GM21367 (cell line): ENCODE results near the gene UBE2Q1.
"Not testable (repeated sequence)": the region's sequence is repeated elsewhere in the genome, so short reads cannot be mapped to it uniquely, and the experiment has no call there.

Experiments used
- ATAC-seq: cut with Tn5 transposase; IDR thresholded peaks from one replicate; pipeline ENCODE4 v1.9.1; 2021; ENCODE audit not compliant: unreplicated experiment

Gene UBE2Q1

GRCh38 chr1:154551474-154551873 is 7.0 kb downstream of the UBE2Q1 start:
- no peak for ATAC-seq

- ATAC-seq = no peak
Observed at GRCh38 chr1:154550657-154551056, 7.8 kb downstream of the UBE2Q1 start.

GRCh38 chr1:154550070-154550469 is 8.4 kb downstream of the UBE2Q1 start:
- ATAC-seq = no peak

DNA sequence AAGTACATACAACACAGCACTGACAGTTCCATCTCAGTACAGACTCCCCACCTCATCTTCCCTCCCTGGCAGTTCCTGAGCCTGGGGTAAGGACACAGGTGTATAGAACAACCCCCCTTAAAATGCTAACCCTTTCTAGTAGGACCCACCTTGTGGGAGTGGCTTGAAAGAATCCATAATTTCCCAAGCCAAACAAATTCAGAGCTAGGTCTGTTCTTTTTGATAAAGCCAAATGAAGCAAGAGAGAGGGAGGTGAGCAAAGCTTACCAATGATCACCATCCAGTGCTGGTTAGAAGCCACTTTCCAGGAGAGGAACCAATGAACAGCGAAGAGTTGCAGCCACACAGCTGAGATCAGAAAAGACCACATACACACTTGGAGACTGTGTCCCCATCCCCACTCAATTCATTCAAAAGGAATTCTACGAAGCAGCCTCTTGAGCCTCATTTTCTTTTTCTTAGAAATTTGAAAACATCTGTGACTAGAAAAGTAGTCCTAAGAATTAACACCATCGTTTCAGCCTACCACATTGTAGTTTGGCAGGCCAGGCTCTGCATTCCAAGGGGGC is 9.2 kb downstream of the UBE2Q1 start:
- no peak for ATAC-seq

DNA sequence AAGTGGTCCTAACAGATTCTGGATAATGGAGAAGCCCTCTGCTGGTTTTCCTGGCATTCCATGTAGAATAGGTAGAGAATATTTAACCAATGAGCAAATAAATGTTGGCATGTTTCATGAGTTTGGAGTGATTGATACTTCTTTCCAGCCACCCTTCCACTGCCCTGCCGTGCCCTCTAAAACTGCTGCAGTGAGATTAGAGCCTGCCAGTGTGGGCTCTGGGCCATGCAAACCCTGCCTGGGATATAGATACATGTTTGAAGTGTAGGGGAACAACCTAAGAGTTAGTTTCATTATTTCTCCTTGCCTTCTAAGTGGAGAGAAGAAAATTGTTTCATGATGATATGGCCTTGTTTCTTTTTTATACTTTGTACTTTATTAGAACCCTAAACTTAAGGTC is 10.4 kb downstream of the UBE2Q1 start:
- no peak for ATAC-seq

DNA sequence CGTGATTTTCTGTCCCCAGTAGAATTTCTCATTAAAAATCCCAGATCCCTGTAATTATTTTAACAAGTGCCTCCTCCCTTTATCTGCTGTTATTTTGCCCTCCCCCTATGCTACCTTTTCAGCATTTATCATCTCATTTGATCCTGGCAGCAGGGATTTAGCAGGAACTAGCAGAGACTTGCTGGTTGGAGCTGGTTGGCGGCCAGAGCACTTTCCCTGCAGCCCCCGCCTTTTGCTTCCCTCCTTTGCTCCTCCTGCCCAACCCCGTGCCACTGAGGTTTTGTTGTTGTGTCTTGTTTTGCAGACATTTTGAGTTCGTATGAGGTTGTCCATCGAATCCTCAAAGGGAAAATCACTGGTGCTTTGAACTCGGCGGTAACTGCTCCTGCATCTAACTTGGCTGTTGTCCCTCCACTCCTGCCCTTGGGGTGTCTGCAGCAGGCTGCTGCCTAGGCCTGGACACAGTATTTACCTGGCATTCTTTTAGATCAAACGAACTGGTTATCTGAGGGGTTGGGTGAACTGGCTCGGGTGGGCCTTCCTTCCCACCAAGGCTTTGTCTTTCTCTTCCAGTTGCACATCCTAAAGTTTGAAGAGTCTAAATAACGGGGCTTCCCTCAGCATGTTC is 11.2 kb downstream of the UBE2Q1 start:
- no peak for ATAC-seq

- ATAC-seq = no peak
Observed at GRCh38 chr1:154546264-154547063, 12.0 kb downstream of the UBE2Q1 start.

DNA sequence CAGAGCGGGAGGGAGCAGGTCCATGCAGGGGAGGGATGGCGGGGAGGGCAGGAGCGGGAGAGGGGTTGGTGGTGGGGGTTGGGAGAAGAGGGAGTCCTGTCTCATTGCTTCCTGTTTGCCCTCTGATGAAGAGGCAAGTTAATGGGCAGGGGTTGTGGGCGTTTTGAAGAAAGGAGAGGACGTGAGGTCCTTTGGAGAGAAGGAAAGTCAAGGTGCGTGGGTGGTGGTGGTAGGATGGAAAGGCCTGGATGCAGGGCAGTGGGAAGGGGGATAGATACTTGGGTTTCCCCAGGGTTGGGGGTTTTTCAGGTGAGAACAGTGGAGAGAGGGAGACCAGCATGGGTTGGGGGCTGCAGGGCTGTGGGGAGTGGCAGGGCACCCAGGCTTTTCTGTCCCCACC is 17.2 kb downstream of the UBE2Q1 start:
- ATAC-seq = no peak

DNA sequence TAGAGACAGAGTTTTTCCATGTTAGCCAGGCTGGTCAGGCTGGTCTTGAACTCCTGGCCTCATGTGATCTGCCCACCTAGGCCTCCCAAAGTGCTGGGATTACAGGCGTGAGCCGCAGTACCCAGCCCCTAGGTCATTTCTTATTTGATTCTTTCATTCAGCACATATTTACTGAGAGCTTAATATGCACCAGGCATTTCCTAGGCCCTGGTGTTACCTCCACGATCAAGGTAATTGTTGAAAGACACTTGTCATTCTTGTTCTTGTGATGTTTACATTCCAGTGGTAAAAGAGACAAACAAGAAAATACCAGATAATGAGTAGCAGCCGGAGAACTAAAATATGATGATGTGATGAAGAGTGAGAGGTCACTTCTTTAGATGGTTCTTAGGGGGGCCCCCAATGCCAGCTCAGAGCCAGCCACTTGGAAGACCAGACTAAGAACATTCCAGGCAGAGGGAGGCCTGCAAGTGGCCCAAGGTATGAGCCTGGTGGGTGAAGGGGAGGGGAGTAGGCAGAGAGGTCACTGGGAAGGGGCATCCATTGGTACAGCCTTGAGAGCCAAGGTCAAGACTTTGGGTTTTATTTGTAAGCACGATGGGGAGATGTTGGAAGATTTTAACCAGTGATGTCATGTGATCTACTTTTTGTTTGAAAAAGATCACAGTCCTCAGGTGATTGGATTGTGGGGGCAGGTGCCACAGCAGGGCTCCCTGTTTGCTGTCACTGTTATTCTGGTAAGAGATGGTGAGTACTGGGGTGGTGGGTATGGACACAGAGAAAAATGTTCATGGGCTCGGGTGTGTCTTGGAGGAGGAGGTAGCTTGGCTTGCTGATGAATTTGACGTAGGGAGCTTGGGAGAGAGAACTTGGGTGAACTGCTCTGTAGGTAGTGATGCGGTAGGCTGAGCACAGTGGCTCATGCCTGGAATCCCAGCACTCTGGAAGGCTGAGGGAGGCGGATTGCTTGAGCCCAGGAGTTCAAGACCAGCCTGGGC is 18.7 kb downstream of the UBE2Q1 start:
- ATAC-seq = no peak

DNA sequence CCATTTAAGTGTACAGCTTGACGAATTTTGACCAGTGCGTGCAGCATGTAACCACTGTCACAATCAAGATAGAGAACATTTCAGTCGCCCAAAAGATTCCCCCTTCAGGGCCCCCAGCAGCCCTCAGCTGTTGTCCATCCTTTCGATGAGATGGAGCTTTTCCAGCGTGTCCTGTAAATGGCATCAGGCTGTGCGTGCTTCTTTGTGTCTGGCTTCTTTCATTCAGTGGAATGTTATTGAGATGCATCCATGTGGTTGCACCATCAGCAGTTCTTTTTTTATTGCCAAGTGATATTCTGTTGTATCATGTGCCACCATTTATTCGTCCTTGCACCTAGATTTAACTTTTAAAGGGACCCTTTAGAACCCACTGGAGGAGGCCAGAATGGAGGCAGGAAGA is 21.9 kb downstream of the UBE2Q1 start:
- no peak for ATAC-seq

DNA sequence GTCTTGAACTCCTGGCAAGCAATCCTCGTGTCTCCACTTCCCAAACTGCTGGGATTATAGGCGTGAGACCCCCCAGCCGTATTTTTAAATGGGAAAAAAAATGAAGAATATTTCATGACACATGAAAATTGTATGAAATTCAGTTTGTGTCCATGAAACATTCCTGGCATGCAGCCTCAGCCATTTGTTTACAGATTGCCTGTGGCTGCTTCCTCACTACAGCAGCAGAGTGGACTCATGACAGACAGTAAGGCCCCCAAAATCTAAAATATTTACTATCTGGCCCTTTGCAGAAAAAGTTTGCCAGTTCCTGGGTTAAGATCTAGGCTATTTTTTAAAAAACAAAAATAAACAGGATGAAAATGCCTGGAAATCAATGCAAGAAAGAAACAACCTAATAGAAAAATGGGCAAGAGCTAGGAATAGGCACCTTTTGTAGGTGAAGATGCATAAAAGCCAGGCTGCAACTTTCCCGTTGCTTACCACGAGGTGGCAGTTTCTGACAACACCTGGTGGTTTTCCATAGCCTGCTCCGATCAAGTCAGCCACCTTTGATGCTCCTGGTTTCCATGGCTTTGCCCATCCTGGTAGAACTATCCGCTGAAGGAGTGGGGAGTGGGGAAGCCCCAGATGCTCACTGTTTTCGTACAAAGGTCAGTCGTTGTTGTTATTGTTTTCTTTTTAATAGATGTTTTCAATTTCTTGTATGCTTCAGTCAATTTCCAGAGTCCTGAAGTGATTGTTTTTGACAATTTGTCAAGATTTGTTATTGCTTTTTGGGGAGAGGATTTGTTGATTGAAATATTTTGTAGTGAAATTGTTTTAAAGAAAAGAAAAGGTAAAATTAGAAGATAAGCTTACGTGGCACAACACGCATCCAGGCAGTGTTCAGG is 24.3 kb downstream of the UBE2Q1 start:
- ATAC-seq = no peak

DNA sequence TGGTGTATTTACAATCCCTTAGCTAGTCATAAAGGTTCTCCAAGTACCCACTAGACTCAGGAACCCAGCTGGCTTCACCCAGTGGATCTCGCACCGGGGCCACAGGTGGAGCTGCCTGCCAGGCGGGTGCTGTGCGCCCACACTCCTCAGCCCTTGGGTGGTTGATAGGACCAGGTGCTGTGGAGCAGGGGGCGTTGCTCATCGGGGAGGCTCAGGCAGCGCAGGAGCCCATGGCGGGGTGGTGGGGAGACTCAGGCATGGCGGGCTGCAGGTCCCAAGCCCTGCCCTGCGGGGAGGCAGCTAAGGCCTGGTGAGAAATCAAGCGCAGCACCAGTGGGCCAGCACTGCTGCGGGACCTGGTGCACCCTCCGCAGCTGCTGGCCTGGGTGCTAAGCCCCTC is 26.5 kb downstream of the UBE2Q1 start:
- ATAC-seq = not testable (repeated sequence)

GRCh38 chr1:154529308-154529707 is 29.2 kb downstream of the UBE2Q1 start:
- no peak for ATAC-seq

DNA sequence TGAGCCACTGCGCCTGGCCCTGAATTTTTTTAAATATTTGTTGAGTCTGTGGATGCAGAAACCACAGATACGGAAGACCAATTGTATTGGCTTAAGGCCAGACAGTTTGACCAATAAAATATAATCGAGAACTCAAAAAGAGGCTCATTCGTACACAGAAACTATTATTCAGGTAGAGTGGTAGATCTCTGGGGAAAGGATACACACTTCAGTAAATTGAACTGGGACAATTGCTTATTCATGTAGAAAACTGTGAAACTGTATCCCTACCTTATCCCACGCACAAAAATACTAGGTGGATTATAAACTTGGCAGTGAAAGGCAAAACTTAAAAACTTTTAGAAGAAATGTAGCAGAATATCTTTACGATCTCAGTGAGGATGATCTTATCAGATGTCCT is 31.3 kb downstream of the UBE2Q1 start:
- no peak for ATAC-seq

- no peak for ATAC-seq
Observed at GRCh38 chr1:154524881-154525280, 33.6 kb downstream of the UBE2Q1 start.

DNA sequence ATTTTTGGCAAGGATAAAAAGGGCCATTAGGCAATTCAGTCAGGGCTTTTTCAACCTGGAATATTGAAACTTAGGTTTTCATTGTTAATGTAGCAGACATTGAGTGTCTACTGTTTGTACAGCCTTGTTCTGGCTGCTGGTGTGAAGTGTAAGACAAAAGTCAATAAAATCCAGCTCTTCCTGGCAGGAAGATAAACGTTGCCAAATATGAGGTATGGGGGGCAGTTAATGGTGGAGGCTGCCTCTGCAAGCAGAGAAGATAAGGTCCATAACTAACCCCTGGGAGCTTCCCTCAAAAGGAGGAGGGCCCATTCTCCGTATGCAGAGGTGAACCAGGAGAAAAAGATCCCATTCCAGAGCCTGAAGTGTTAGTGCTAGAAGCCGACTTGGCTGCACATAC is 36.8 kb downstream of the UBE2Q1 start:
- ATAC-seq = no peak

DNA sequence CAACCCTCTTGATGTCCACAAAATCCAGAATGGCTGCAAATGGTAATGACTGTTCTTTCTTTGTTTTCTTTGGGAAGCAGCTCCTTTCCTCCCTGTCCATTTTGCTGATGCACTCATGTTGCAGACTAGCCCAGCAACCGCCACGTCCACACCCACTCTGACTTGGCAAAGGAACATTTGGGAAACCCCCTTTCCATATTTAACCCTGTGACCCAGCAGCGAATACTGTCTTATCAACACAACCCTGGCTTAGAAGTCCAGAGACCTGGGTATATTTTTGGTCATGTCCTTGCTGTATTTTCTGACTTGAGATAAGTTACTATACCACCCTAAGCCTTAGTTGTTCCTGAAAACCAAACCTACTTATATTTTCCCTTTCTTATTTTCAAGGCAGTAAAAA is 38.1 kb downstream of the UBE2Q1 start:
- no peak for ATAC-seq

- ATAC-seq = no peak
Observed at GRCh38 chr1:154519591-154519991, 38.9 kb downstream of the UBE2Q1 start.

GRCh38 chr1:154517661-154518060 is 40.8 kb downstream of the UBE2Q1 start:
- ATAC-seq = no peak

GRCh38 chr1:154514066-154514553 is 44.4 kb downstream of the UBE2Q1 start:
- ATAC-seq = no peak
